HCT116 (cell line): ENCODE measurements around the gene TBK1.

Experiments used
- CTCF ChIP-seq, 3 experiments: fragments of 200-600 bp in 1 of 3; sonication (generic) in 1 of 3; IDR thresholded peaks in 2 of 3; conservative IDR thresholded peaks in 1 of 3; 2 replicates each; pipeline ENCODE4 v1.5.1; 2012 to 2017; ENCODE audit warnings: low read depth in 2 of 3, low read length in 2 of 3, antibody characterized with exemption in 1 of 3, borderline replicate concordance in 1 of 3, control low read depth in 1 of 3, mild to moderate bottlenecking in 1 of 3, mixed read lengths in 1 of 3, mixed run types in 1 of 3, moderate library complexity in 1 of 3; ENCODE audit not compliant: insufficient read depth in 1 of 3
- SIN3A ChIP-seq: IDR thresholded peaks from 2 replicates; pipeline ENCODE4 v1.6.1; 2012; ENCODE audit warnings: low read depth

- TF ChIP-seq CTCF (IDR thresholded peaks at IDR 0.05 in 2 of 3, conservative IDR thresholded peaks at IDR 0.05 in 1 of 3; ENCODE audit: borderline replicate concordance in 1 of 3, insufficient read depth in 1 of 3, low read depth in 2 of 3, low read length in 2 of 3) = no peak
- TF ChIP-seq SIN3A = peak; percentile 67; the same call in 1 of the 2 replicates
These were observed 48.0 kb upstream of the TBK1 start, which contains the start of gene XPOT for GRCh38 chr12:64403707-64404469.
